ENCODE measurements around the gene LPP.

The LPP gene

GRCh38 chr3:188255190-188255589 is 101.2 kb downstream of the LPP start:
- H3K9me3 ChIP-seq (ENCODE audit: control insufficient read depth, insufficient read depth, low read length): 0 out of 2 replicates have a peak, but pooled peaks cover 2% of the 10 kb centered on the region
- H3K9me2 ChIP-seq (replicated peaks; ENCODE audit: control insufficient read depth, low read length): no peaks in the 10 kb centered on the region
- peaks cover 37% of the 10 kb centered on the region for H3K36me3 ChIP-seq (ENCODE audit: control insufficient read depth, low read length)
- no peak overlapping the region for H3K27ac ChIP-seq (ENCODE audit: low read depth, low read length)
- no peaks in the 10 kb centered on the region for H3F3A ChIP-seq (ENCODE audit: control insufficient read depth, insufficient read depth)
- TF ChIP-seq CTCF (IDR thresholded peaks at IDR 0.05; ENCODE audit: low read depth, low read length, poor library complexity, severe bottlenecking) (no peak), EZH2phosphoT487 (IDR thresholded peaks at IDR 0.05; ENCODE audit: borderline replicate concordance, low read length) (no peak)
- no peaks in the 10 kb centered on the region for H3K27me3 ChIP-seq (ENCODE audit: control insufficient read depth, low read length)
- H3K4me2 ChIP-seq (ENCODE audit: low read length): no peak overlapping the region
- no peak overlapping the region for H3K4me3 ChIP-seq (ENCODE audit: low read length)
- H3K79me2 ChIP-seq (ENCODE audit: control insufficient read depth, low read length): peaks cover 78% of the 10 kb centered on the region
- no peaks in the 10 kb centered on the region for H4K20me1 ChIP-seq (ENCODE audit: control insufficient read depth, insufficient read depth, low read depth, low read length)
- peaks cover 28% of the 10 kb centered on the region for H3K4me1 ChIP-seq (ENCODE audit: control insufficient read depth, low read length)

GRCh38 chr3:188256758-188257157 is 102.8 kb downstream of the LPP start:
- 0 out of 2 replicates have a peak, but pooled peaks cover 2% of the 10 kb centered on the region for H3K9me3 ChIP-seq (ENCODE audit: control insufficient read depth, insufficient read depth, low read length)
- TF ChIP-seq EZH2phosphoT487 (IDR thresholded peaks at IDR 0.05; ENCODE audit: borderline replicate concordance, low read length): no peak
- H3K27ac ChIP-seq (ENCODE audit: low read depth, low read length): no peak overlapping the region
- H3K4me2 ChIP-seq (ENCODE audit: low read length): no peak overlapping the region
- H3K36me3 ChIP-seq (ENCODE audit: control insufficient read depth, low read length): peaks cover 35% of the 10 kb centered on the region
- H3K4me1 ChIP-seq (ENCODE audit: control insufficient read depth, low read length): peaks cover 25% of the 10 kb centered on the region
- no peaks in the 10 kb centered on the region for H4K20me1 ChIP-seq (ENCODE audit: control insufficient read depth, insufficient read depth, low read depth, low read length)
- no peaks in the 10 kb centered on the region for H3F3A ChIP-seq (ENCODE audit: control insufficient read depth, insufficient read depth)
- H3K4me3 ChIP-seq (ENCODE audit: low read length): no peak overlapping the region
- peaks cover 80% of the 10 kb centered on the region for H3K79me2 ChIP-seq (ENCODE audit: control insufficient read depth, low read length)
- H3K9me2 ChIP-seq (replicated peaks; ENCODE audit: control insufficient read depth, low read length): no peaks in the 10 kb centered on the region
- no peaks in the 10 kb centered on the region for H3K27me3 ChIP-seq (ENCODE audit: control insufficient read depth, low read length)

- Histone ChIP-seq H3K9me2 (replicated peaks; ENCODE audit: control insufficient read depth, low read length) (no peaks in the 10 kb centered on the region), H3K27ac (ENCODE audit: low read depth, low read length) (no peak overlapping the region), H3K27me3 (ENCODE audit: control insufficient read depth, low read length) (no peaks in the 10 kb centered on the region), H3K4me3 (ENCODE audit: low read length) (no peak overlapping the region), H3F3A (ENCODE audit: control insufficient read depth, insufficient read depth) (no peaks in the 10 kb centered on the region), H3K9me3 (ENCODE audit: control insufficient read depth, insufficient read depth, low read length) (no peaks in the 10 kb centered on the region), H4K20me1 (ENCODE audit: control insufficient read depth, insufficient read depth, low read depth, low read length) (no peaks in the 10 kb centered on the region), H3K4me1 (ENCODE audit: control insufficient read depth, low read length) (peaks cover 25% of the 10 kb centered on the region), H3K79me2 (ENCODE audit: control insufficient read depth, low read length) (peaks cover 79% of the 10 kb centered on the region), H3K4me2 (ENCODE audit: low read length) (no peak overlapping the region), H3K36me3 (ENCODE audit: control insufficient read depth, low read length) (peaks cover 35% of the 10 kb centered on the region)
- TF ChIP-seq EZH2phosphoT487 (IDR thresholded peaks at IDR 0.05; ENCODE audit: borderline replicate concordance, low read length) (no peak), CTCF (IDR thresholded peaks at IDR 0.05; ENCODE audit: low read depth, low read length, poor library complexity, severe bottlenecking) (no peak)
Observed at GRCh38 chr3:188257384-188258026, 103.5 kb downstream of the LPP start.

- Histone ChIP-seq H3K9me2 (replicated peaks; ENCODE audit: control insufficient read depth, low read length) (no peaks in the 10 kb centered on the region), H3F3A (ENCODE audit: control insufficient read depth, insufficient read depth) (no peaks in the 10 kb centered on the region), H4K20me1 (ENCODE audit: control insufficient read depth, insufficient read depth, low read depth, low read length) (no peaks in the 10 kb centered on the region), H3K4me1 (ENCODE audit: control insufficient read depth, low read length) (peaks cover 29% of the 10 kb centered on the region), H3K4me3 (ENCODE audit: low read length) (no peak overlapping the region), H3K4me2 (ENCODE audit: low read length) (no peak overlapping the region), H3K27me3 (ENCODE audit: control insufficient read depth, low read length) (no peaks in the 10 kb centered on the region), H3K9me3 (ENCODE audit: control insufficient read depth, insufficient read depth, low read length) (no peaks in the 10 kb centered on the region), H3K36me3 (ENCODE audit: control insufficient read depth, low read length) (peaks cover 30% of the 10 kb centered on the region), H3K79me2 (ENCODE audit: control insufficient read depth, low read length) (peaks cover 84% of the 10 kb centered on the region), H3K27ac (ENCODE audit: low read depth, low read length) (no peak overlapping the region)
- TF ChIP-seq CTCF (IDR thresholded peaks at IDR 0.05; ENCODE audit: low read depth, low read length, poor library complexity, severe bottlenecking) (no peak), EZH2phosphoT487 (IDR thresholded peaks at IDR 0.05; ENCODE audit: borderline replicate concordance, low read length) (no peak)
Observed at GRCh38 chr3:188259191-188259590, 105.2 kb downstream of the LPP start.
